Adrenal gland (tissue), 5 donors: Measurements from ENCODE around the gene STX16.

Experiments
- CTCF ChIP-seq, 6 experiments: fragments of 450-650 bp in 4 of 6; fragments of 200-600 bp in 2 of 6; sonication (generic) in 1 of 6; IDR thresholded peaks; 1 replicate in 5 of 6; 2 replicates in 1 of 6; pipeline versions ENCODE4 v1.5.1 to v1.8.0; 2016 to 2021; ENCODE audit warnings: antibody characterized with exemption in 6 of 6, mild to moderate bottlenecking in 2 of 6, moderate library complexity in 1 of 6
- POLR2A ChIP-seq, 2 donors: fragments of 450-650 bp; IDR thresholded peaks; one replicate each; pipeline ENCODE4 v1.6.1; 2017; ENCODE audit warnings: antibody characterized with exemption in 2 of 2, mild to moderate bottlenecking in 2 of 2, moderate library complexity in 1 of 2
- donor health status: DM: no; HTN: no; CAD: no.

DNA sequence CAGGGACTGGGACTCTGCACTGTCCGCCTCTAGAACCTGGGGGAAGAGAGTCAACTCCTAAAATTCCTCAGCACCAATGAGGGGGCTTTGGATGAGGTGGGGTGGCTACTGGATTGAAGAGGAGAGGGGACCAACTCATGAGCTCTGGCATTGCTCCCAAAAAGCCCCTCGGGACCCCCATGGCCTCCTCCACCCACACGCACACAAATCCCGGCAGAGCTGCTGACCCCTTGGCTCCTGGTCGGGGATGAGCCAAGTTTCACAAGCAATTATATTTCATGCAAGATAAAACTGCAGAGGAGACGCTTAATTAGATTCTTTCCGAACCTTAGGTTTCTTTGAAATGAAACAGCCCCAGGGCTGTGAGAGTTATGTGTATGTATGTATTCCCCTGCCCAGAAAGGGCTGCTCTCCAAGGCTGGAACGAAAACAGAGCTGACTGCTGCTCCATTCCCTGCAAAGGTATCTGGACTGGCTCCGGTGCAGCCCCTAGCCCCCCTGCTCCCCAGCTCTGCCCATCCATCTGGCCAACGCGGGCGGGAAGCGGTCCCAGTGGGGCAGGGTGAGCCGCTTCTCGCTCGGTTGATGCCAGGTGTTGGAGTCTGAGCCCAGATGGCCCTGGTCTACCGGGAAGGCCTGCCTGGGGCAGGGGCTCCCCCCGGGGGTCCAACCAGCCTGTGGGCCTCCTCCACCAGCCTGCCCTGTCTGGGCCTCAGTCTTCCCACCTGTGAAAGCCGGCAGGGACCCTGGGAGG is 46.8 kb upstream of the STX16 start:
- TF ChIP-seq CTCF (IDR thresholded peaks at IDR 0.05), result no peak
- no peak for TF ChIP-seq POLR2A (IDR thresholded peaks at IDR 0.05)
